Measurements from ENCODE around the gene SLC23A1. TPM values are rescaled to one million over a fixed set of nuclear protein-coding genes. Genes with fewer than 3 reads are reported as not detected.
A peak's percentile ranks its signal among the peaks of the same experiment; 100 is the strongest.

The SLC23A1 gene
- total and polyA plus RNA-seq, 9 of the 15 experiments (the other 6 are each of a cell fraction or from before 2014, with no cell fraction given) = 0.03 to 0.20 (median 0.05) TPM; not detected in 5

GRCh38 chr5:139382807-139383206 lies 290 bp downstream of the SLC23A1 start:
- intact Hi-C loops (cut with micrococcal nuclease) = no loop called here
- 7% methylated on average over 2 of the region's 3 CpGs for WGBS (ENCODE audit: insufficient coverage, low coverage, missing lambda C conversion rate)
- no peaks in the 10 kb centered on the region for H4K20me1 ChIP-seq (replicated peaks; ENCODE audit: control insufficient read depth, insufficient read depth, low read length)
- ChIA-PET CTCF (ENCODE audit: low intra/inter-chr PET ratio) (no interaction called here), POLR2A (interaction anchor here (0.5 to 1.8 kb wide), 7 partner anchors 11 to 768 kb away, joined by 3 to 8 read pairs (median 4); partner anchors contain the start of genes MATR3, SPATA24 and STING1)
- H3K9me1 ChIP-seq (ENCODE audit: control insufficient read depth, insufficient read depth, low read length) = no peaks in the 10 kb centered on the region
- BruUV-seq (replicated peaks) = no TSS peak
- no peak overlapping the region for H3K4me2 ChIP-seq (ENCODE audit: insufficient read depth, low read length)
- no peaks in the 10 kb centered on the region for H3K79me2 ChIP-seq (ENCODE audit: control insufficient read depth, insufficient read depth, low read length)
- FAIRE-seq (no peak), ATAC-seq (no peak), DNase-seq (ENCODE audit: extremely low read depth in 1 of 4, low spot score in 3 of 4) (peak in 1 of 4 experiments; percentile 10)
- H3K4me1 ChIP-seq (replicated peaks in 1 of 2; ENCODE audit: control insufficient read depth in 2 of 2, insufficient read depth in 2 of 2, low read length in 2 of 2) = peaks cover 26 to 63% of the 10 kb centered on the region in 2 experiments; a peak in 4 of 5 replicates
- no peak overlapping the region for H3K4me3 ChIP-seq
- no peak overlapping the region for H2AFZ ChIP-seq (ENCODE audit: low read depth, low read length)
- H3K27me3 ChIP-seq (ENCODE audit: control insufficient read depth in 2 of 2, insufficient read depth in 2 of 2, low read length in 2 of 2) = no peaks in the 10 kb centered on the region
- in situ Hi-C loops (cut with MboI) = no loop called here
- H3K9me3 ChIP-seq (replicated peaks; ENCODE audit: control insufficient read depth, insufficient read depth, low read depth, low read length) = no peaks in the 10 kb centered on the region; the same call in 1 of the 2 replicates
- H3K9ac ChIP-seq (ENCODE audit: insufficient read depth in 1 of 2, low read depth in 2 of 2, low read length in 2 of 2) = peak overlapping the region in 1 of 2 experiments; percentile 68; a peak in 2 of 4 replicates
- no peak overlapping the region for H3K27ac ChIP-seq (ENCODE audit: extremely low read depth, low read depth, low read length)
- no peaks in the 10 kb centered on the region for H3K36me3 ChIP-seq (ENCODE audit: control insufficient read depth, insufficient read depth, low read length)
- TF ChIP-seq ZNF586 (CRISPR knock-in tag; conservative IDR thresholded peaks at IDR 0.05) (no peak), GTF2E2 (tag; IDR thresholded peaks at IDR 0.05) (no peak), HDAC3 (IDR thresholded peaks at IDR 0.05; ENCODE audit: borderline replicate concordance, partially characterized antibody) (no peak), ETS2 (tag; IDR thresholded peaks at IDR 0.05; ENCODE audit: borderline replicate concordance, poor library complexity, severe bottlenecking) (no peak), ZNF449 (CRISPR knock-in tag; IDR thresholded peaks at IDR 0.05) (no peak), TFE3 (CRISPR knock-in tag; IDR thresholded peaks at IDR 0.05) (no peak), FOSL1 (tag; conservative IDR thresholded peaks at IDR 0.05) (0 out of 2 replicates have a peak, but pooled peaks have one; percentile 21), JUND (IDR thresholded peaks at IDR 0.05; ENCODE audit: borderline replicate concordance, low read depth, low read length) (peak; percentile 3; the same call in 1 of the 2 replicates), JUND (tag; IDR thresholded peaks at IDR 0.05; ENCODE audit: borderline replicate concordance, low read depth, low read length) (no peak), ARNT (IDR thresholded peaks at IDR 0.05) (no peak), VEZF1 (CRISPR knock-in tag; IDR thresholded peaks at IDR 0.05) (peak; percentile 79), ZNF311 (CRISPR knock-in tag; IDR thresholded peaks at IDR 0.05) (no peak), SAP30 (IDR thresholded peaks at IDR 0.05; ENCODE audit: borderline replicate concordance, insufficient read depth, low read depth, low read length, poor library complexity, severe bottlenecking) (no peak), ETV6 (IDR thresholded peaks at IDR 0.05; ENCODE audit: borderline replicate concordance in 1 of 2, low read depth in 2 of 2, low read length in 1 of 2) (no peak), ETV6 (CRISPR knock-in tag; IDR thresholded peaks at IDR 0.05; ENCODE audit: borderline replicate concordance) (no peak), TEAD4 (IDR thresholded peaks at IDR 0.05; ENCODE audit: low read length) (peak; percentile 35; the same call in 1 of the 2 replicates), TEAD4 (CRISPR knock-in tag; IDR thresholded peaks at IDR 0.05; ENCODE audit: borderline replicate concordance) (no peak), ARID1B (IDR thresholded peaks at IDR 0.05) (peak; percentile 42; the same call in 1 of the 2 replicates)
